ENCODE data around the gene GAGE12J.

DNA sequence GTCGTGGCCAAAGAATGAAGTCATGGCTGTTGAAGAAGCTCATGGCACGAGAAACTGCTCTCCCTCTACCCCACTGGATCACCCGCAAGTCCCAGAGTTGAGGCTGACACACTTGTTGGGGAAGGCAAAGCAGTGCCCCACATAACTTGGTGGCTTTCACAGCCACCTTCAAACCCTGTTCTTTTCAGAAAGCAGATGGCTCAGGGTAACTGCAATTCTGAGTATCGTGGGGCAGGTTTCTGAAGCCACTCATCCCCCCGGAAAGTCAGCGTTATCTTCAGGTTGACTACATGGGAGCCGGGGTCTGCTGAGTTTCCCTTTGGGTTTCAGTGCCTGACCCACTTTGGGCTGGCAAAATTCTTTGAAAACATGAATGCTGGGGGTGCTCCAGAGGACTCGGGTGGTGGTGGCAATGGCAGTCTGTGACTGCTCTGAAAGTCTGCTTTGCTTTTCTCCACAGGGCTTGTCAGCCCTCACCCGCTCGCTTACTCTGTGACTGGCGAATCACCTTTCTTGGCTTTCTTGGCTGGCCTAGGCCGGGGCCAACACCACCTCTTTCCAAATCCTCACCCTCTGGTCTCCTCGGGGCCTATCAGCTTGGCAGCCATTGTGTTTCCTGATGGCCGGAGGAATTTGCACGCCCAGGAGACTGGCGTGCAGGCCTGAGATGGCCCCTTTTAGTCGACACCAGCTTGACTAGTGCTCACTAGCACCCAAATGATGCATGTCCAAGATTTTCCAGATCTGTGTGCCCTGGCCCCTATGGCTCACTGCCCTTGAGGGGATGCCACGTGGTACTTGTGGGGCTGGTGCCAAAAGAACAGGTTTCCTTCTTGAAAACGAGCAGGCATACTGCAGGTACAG lies 44.9 kb upstream of the GAGE12J start:
- TF ChIP-seq, protein P1, sequence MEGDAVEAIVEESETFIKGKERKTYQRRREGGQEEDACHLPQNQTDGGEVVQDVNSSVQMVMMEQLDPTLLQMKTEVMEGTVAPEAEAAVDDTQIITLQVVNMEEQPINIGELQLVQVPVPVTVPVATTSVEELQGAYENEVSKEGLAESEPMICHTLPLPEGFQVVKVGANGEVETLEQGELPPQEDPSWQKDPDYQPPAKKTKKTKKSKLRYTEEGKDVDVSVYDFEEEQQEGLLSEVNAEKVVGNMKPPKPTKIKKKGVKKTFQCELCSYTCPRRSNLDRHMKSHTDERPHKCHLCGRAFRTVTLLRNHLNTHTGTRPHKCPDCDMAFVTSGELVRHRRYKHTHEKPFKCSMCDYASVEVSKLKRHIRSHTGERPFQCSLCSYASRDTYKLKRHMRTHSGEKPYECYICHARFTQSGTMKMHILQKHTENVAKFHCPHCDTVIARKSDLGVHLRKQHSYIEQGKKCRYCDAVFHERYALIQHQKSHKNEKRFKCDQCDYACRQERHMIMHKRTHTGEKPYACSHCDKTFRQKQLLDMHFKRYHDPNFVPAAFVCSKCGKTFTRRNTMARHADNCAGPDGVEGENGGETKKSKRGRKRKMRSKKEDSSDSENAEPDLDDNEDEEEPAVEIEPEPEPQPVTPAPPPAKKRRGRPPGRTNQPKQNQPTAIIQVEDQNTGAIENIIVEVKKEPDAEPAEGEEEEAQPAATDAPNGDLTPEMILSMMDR (IDR thresholded peaks at IDR 0.05 in 2 of 3, conservative IDR thresholded peaks at IDR 0.05 in 1 of 3; ENCODE audit: borderline replicate concordance in 1 of 3, insufficient read depth in 1 of 3, low read depth in 2 of 3, low read length in 2 of 3): no peak
- TF ChIP-seq SRF (IDR thresholded peaks at IDR 0.05; ENCODE audit: low read depth) (no peak), SIN3A (IDR thresholded peaks at IDR 0.05; ENCODE audit: low read depth) (no peak)
